Activated T-cell treated with anti-CD3 and anti-CD28 coated beads, Interleukin-2, amount 50 U/mL, for 48 hours (primary cell): ENCODE measurements around the gene BORCS5.
"Not testable (repeated sequence)": the region's sequence is repeated elsewhere in the genome, so short reads cannot be mapped to it uniquely, and the experiment has no call there.

ENCODE experiments used
- DNase-seq, 2 experiments: peaks; one replicate each; pipeline ENCODE4 v3.0.0-alpha.2; 2020

The BORCS5 gene

DNA sequence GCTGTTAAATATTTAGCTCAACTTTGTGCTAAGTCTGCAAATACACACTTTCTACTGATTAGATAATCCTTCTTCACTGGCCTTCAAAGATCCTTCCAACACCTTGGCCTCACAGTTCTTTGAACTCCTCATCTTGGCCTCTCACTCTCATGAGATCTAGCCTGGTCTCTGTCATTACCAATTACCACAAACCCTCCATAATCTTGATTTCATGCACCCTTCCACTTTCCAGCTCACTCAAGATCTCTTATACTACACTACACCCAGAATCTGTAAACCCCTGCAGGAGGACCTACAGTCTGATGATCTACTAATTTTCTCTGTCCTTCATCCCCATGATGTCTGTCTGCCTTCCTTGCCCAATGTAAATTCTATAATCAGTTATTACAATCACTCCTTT lies 134.7 kb downstream of the BORCS5 start:
- DNase-seq = no peak

DNA sequence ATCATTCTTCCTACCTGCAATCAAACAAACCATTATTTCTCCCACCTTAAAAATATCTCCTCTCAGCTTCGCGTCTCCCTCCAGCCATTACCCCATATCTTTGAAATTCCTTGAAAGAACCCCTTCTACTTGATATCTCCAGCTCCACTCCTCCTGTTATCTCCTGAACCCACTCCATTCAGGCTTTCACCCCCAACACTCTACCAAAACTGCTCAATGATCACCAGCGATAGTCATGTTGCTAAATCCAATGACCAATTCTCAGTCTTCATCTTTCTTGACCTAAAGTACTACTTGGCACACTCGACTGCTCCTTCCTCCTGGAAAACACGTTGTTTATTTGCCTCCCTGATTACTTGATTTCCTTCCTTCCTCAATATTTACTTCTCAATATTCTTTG lies 135.7 kb downstream of the BORCS5 start:
- DNase-seq = no peak

DNA sequence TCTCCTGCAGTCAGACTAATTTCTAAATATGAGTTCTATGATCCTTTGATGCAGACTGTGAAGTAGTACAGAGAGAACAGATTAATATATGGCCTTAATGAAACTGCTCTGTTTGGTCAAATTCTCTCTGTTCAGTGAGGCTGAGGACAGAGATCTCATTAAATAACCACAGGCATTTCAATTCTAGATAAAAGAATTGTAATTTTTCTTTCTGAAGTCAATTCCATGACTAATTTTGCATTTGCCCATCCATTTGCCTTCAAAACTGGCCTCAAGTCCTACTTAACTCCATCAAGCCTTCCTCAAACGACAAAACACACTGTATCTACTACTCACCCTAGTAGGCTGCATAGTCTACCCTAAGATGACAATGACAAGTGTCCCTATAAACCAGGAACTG lies 138.7 kb downstream of the BORCS5 start:
- no peak for DNase-seq

DNA sequence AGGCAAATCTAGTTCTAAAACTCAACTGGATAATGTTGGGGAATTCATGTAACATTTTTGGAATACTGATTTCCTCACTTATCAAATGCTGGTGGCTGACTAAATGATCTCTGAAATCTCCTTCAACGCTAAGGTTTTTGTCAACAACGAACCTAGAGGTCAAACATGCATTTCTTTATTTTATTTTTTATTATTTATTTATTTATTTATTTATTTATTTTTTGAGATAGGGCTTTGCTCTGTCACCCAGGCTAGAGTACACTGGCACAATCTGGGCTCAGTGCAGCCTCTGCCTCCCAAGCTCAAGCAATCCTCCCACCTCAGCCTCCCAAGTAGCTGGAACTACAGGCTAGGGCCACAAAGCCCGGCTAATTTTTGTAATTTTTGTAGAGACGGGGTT lies 141.3 kb downstream of the BORCS5 start:
- DNase-seq = no peak

GRCh38 chr12:12499909-12500604 lies 143.2 kb downstream of the BORCS5 start:
- DNase-seq = no peak

DNA sequence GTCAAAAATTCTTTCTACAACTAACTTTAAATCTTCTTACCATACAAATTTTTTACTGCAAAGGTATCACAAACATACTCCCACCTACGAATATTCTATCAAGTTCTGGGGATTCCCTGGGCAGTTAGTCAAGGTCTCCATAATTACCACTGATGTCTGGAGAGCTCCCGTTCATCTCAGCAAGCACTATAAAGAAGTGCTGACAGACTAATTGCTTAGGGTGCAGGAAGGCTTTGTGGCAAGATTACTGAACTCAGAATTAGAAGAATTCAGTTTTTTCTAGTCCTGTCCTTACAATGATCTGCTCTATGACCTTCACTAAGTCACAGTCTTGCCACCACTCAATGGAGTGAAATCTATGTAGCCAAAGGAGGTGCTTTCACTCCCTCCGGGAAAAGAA lies 144.2 kb downstream of the BORCS5 start:
- no peak for DNase-seq

GRCh38 chr12:12502130-12502814 lies 145.4 kb downstream of the BORCS5 start:
- not testable (repeated sequence) for DNase-seq

GRCh38 chr12:12502815-12503151 lies 145.9 kb downstream of the BORCS5 start:
- no peak for DNase-seq

- peak; percentile 56 for DNase-seq
Measured at GRCh38 chr12:12503384-12504078, 146.7 kb downstream of the BORCS5 start.

DNA sequence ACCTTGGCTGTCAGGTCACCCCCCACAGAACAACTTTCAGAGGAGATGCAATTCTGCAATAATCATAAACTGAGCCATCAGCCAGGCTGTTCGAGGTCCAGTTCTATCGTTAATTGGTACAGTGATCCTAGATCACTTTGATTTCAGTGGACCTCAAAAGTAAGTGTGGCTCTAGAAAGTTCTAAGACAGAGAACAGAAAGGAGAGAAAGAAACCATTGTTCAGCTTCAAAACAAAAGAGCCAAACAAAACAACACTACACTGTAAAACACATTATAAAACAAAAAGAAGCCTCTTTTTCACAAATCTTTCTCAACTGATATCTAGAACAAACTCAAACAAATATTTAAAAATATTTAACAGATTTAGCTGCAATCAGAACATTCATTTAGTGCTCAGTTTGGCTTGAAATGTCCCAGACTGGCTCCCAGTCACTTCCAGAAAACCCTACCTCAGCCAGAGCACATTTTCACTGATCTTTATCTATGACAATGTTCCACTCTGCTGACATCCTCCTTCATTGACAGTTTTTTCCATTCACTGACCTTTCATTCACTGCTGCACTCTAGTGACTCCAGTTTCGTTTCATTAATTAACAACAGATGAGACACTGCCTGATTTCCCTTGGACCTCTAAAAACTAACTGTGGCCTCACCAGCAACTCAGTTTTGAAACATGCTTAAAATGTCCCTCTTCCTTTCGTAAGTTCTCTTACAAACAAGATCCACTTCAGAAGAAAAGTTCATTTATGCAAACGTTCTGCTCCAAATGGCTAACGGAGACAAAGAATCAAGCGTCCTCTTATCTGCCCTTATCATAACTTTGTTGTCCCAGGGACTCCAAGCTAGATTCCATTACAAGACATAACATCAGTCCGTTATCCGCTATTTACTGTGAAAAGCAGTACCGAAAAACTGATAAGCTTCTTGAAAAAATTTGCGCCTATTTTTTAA lies 148.9 kb downstream of the BORCS5 start:
- no peak for DNase-seq

DNA sequence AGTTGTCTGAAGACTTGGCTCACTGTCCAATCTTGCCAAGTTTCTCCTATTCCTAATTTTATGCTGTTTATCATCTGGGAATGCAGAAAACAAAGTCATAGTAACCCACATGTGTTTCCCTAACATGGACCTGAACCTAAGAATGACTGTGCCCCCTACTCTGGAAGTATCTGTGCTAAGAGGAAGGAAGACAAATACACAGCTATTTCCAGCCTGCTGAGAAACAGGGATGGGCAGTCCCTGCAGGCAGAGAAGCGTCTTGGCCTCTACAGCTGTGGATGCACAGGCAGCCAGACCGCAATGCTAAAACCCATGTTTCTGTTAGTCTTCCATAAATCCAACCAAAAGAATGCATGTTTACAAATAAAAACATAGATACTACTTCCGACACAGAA lies 149.6 kb downstream of the BORCS5 start:
- no peak for DNase-seq

DNA sequence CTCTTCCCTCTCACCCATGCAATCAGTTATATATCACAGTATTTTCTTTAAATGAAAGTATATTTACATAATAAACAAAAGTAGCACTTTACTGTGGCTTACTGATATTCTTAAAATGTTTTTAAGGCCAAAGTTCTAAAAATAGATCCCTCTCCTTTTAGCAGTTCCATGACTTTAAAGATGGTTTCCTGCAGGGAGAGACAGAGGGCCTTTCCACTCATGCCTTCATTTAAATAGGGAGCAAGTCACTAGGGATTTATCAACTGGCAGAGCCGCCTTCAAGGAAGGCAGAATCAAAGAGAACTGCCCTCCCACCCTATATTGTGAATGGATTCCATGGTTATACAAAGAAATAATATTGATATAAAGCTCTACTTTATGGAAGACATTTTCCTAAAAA lies 150.2 kb downstream of the BORCS5 start:
- no peak for DNase-seq

DNA sequence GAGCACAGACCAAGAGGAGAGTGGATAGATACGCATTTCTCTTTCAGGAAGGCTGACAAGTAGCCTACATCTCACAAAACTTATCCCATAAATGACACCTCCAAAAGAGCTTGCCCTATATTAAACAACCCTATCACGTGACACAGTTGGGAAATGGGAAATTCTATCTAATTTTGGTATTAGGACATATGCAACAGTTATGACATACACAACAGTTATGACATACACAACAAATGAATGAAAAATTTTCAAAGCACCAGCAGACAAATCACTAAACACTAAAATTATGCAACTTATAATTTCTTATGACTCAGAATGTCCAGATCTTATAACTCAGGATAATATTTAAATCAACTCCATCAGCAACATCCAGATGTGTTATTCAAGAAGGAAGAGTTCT lies 151.7 kb downstream of the BORCS5 start:
- DNase-seq = no peak

DNA sequence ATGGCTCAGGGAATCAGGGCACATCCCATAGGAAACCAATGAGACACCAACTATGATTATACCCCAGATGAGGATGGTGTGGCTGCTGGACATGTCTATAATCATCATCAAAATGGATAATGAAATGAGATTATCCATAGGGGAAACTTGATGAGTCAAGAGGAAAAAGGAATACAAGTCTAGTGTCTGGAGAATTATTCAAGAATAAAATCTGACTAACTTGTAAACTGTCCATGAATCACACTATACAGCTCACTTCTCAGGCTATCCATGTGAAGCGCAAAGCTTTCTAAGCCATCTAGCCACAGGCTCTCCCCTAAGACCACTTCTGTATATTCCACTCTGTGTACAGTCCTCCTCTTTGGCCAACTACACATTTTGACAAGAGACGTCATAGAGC lies 153.3 kb downstream of the BORCS5 start:
- DNase-seq = no peak

- no peak for DNase-seq
Measured at GRCh38 chr12:12510551-12510950, 153.7 kb downstream of the BORCS5 start.

DNA sequence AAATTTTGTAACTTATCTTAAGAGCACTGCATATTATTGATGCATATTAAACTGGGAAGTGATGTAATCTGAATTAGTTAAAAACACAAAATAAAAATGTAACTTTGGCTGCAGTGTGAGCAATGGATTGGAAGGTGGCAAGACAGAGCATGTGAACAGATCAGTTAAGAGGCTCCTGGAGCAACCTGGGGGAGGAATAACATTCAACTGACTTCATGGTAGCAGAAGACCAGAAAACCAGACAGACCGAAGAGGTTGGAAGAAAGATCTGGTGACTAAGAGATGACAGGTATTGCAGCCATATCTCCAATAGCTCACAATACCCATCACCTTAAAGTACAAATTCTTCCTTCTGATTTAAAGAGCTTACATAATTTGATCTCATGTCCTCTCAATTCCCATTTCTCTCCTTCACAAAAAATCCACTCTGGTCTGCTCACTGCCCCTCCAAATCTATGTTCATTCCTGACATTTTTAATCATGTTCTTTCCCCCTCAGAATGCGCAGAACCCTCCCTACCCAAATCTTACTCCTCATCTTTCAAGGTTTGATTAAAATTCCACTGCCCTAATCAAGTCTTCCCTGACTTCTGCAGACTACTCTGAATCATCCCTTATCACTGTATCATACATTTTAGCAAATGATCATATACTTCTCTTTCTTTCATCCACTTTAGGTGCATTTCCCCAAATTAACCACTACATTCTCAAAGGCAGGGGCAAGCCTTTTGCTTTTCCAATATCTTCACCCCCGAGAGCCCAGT lies 154.3 kb downstream of the BORCS5 start:
- no peak for DNase-seq

DNA sequence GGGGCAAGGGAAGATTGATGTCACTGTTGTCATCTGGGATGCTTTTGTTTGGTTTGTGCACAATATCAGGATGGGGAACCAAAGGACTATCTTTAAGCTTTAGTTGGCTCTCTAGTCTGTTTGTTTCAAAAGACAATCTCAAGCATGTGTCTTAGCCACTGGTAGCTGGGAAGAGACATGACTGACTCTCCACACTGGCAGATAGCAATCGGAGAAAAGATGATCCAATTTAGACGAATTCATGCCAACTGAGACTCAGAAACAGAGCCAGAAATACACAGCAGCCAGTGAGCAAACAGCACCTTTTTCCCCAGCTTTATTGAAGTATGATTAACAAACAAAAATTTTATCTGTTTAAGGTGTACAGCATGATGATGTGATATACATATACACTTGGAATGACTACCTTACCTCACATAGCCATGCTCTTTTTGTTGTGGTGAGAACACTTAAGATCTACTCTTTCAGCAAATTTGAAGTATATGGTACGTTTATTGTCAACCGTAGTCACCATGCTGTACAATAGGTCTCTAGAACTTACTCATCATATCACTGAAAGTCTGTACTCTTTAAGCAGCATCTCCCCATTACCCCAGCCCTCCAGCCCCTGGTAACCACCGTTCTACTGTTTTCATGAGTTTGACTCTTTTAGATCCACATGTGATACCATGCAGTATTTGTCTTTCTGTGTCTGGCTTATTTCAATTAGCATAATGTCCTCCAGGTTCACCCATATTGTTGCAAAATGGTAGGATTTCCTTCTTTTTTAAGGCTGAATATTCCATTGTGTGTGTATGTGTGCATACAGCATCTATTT lies 155.2 kb downstream of the BORCS5 start:
- peak; percentile 57 to 64 for DNase-seq

DNA sequence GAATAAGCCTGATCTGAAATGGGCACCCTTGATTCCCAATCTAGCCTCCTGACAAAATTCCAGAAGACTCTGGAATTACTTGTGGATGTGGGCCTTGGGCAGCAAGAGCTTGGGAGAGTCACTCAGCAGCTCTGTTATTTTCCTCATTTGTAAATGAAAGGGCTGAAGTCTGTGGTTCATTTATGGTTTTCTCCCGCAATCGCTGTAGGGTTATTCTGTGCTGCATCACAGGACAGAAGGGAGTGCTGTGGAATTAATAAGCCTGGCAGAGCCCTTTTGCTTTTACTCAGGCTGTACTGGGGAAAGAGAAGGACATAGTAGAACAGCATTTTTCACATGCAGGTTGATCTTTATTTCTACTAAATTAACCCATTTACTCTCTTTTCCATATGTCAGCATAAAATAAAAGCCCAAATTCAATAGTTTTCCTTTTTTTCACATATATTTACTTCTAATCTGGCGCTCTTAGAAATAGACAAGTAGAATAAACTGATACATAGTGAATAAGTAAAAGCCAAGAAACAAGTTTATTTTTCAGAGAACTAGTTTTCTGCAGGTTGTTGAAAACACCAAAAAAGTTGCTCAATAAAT lies 156.6 kb downstream of the BORCS5 start:
- no peak for DNase-seq

- no peak for DNase-seq
Measured at GRCh38 chr12:12518464-12518845, 161.6 kb downstream of the BORCS5 start.

DNA sequence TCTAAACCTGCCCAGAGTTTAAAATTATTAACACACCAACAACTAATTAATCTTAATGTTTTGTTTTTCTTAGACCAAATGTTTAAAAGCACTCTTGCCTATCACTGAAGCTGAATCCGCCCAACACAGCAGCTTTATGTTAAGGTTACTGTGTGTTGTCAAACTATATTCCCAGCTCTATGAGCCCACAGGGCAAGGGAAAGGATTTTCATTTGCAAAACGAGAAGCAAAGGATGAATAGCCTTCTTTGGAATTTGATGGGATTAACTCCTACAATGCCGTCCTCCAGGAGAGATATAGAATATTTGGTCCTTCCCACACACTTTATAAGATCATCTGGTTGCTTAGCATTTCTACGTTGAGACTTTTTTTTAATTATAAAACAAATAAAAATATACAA lies 162.0 kb downstream of the BORCS5 start:
- DNase-seq = no peak
